T-cell (primary cell): ENCODE results near the gene WDR59. TPM values are rescaled to one million over a fixed set of nuclear protein-coding genes. Genes with fewer than 3 reads are reported as not detected.

Experiments used
- ATAC-seq, 4 experiments: fragments of 200-7000 bp in 3 of 4; fragments of 150-1000 bp in 1 of 4; cut with Tn5 transposase; replicated peaks in 1 of 4; 1 replicate in 3 of 4; 2 replicates in 1 of 4; pipeline ENCODE4 v1.10.0; 2021; ENCODE audit warnings: moderate library complexity in 3 of 4, mild to moderate bottlenecking in 2 of 4, moderate number of reproducible peaks in 1 of 4
- CTCF ChIA-PET, 2 donors: fragments of 300-600 bp; sonication (Branson Sonifier 250); formaldehyde crosslinking; loops; one replicate each; lab custom pipeline; 2022; ENCODE audit warnings: antibody characterized with exemption in 2 of 2; lab: Charles Lee
- POLR2A ChIA-PET, 2 donors: fragments of 300-600 bp; sonication (Branson Sonifier 250); formaldehyde crosslinking; loops; one replicate each; lab custom pipeline; 2022; ENCODE audit warnings: antibody characterized with exemption in 2 of 2; lab: Charles Lee
- DNase-seq, 35 experiments: peaks; one replicate each; pipeline versions ENCODE4 v3.0.0 to v3.0.0-alpha.2; 2013 to 2023
- H3K27ac ChIP-seq: one replicate; pipeline ENCODE4 v1.5.1; 2013; ENCODE audit warnings: low read length
- H3K27me3 ChIP-seq, 2 experiments: replicated peaks in 1 of 2; 1 replicate in 1 of 2; 2 replicates in 1 of 2; pipeline versions ENCODE4 v1.6.1 to v1.7.0; 2013; ENCODE audit warnings: low read length in 1 of 2, mixed read lengths in 1 of 2; ENCODE audit not compliant: control insufficient read depth in 2 of 2, insufficient read depth in 2 of 2; ENCODE audit errors: extremely low read depth in 1 of 2
- H3K36me3 ChIP-seq, 2 donors: 1 replicate in 1 of 2; 2 replicates in 1 of 2; pipeline versions ENCODE4 v1.6.1 to v1.7.0; 2013; ENCODE audit warnings: low read length in 1 of 2; ENCODE audit not compliant: control insufficient read depth in 2 of 2, insufficient read depth in 1 of 2; ENCODE audit errors: extremely low read depth in 1 of 2
- H3K4me1 ChIP-seq, 2 experiments: 1 replicate in 1 of 2; 2 replicates in 1 of 2; pipeline versions ENCODE4 v1.6.1 to v1.7.0; 2013; ENCODE audit warnings: low read length in 2 of 2, mixed read lengths in 1 of 2; ENCODE audit not compliant: insufficient read depth in 2 of 2, control insufficient read depth in 1 of 2; ENCODE audit errors: extremely low read depth in 1 of 2
- H3K4me3 ChIP-seq, 2 donors: 1 replicate in 1 of 2; 2 replicates in 1 of 2; pipeline versions ENCODE4 v1.5.1 to v1.7.0; 2013; ENCODE audit warnings: mild to moderate bottlenecking in 2 of 2, low read length in 1 of 2, moderate library complexity in 1 of 2; ENCODE audit not compliant: control insufficient read depth in 1 of 2; ENCODE audit errors: extremely low read depth in 1 of 2
- H3K9me3 ChIP-seq: 2 replicates; pipeline ENCODE4 v1.7.0; 2013
- H3K27ac Mint-ChIP-seq, 2 donors: one replicate each; pipeline ENCODE4 v1.8.0; 2020 to 2021; ENCODE audit warnings: mild to moderate bottlenecking in 2 of 2, mixed read lengths in 2 of 2
- H3K27me3 Mint-ChIP-seq, 2 donors: one replicate each; pipeline ENCODE4 v1.8.0; 2021 to 2022; ENCODE audit warnings: mixed read lengths in 2 of 2
- H3K36me3 Mint-ChIP-seq: one replicate; pipeline ENCODE4 v1.8.0; 2021; ENCODE audit warnings: mixed read lengths
- H3K4me1 Mint-ChIP-seq, 3 donors: one replicate each; pipeline ENCODE4 v1.8.0; 2020 to 2022; ENCODE audit warnings: mixed read lengths in 3 of 3, mild to moderate bottlenecking in 1 of 3
- H3K4me3 Mint-ChIP-seq, 3 donors: one replicate each; pipeline ENCODE4 v1.8.0; 2020 to 2022; ENCODE audit warnings: mild to moderate bottlenecking in 3 of 3, mixed read lengths in 3 of 3, moderate library complexity in 3 of 3
- H3K9me3 Mint-ChIP-seq, 3 donors: one replicate each; pipeline ENCODE4 v1.8.0; 2020 to 2022; ENCODE audit warnings: mixed read lengths in 3 of 3
- WGBS: methylation state at CpG from one replicate; pipeline ENCODE4 v1.1.5; 2013; ENCODE audit warnings: missing lambda C conversion rate; ENCODE audit not compliant: insufficient coverage; 5-methylcytosine and 5-hydroxymethylcytosine counted together
- total RNA-seq, 35 experiments: library from RNA in 6 of 35; stranded (reverse) in 6 of 35; fragments of 120-200 nt in 1 of 35; gene quantifications; one replicate each; pipeline versions ENCODE4 v1.2.1 to v1.2.4 and lab custom pipeline; 2013 to 2026

WDR59 gene
- total RNA-seq, 5 donors from 2014 or later (not counting 1 experiment from before 2014, with no cell fraction given): 97.7 to 120 (median 108) TPM

DNA sequence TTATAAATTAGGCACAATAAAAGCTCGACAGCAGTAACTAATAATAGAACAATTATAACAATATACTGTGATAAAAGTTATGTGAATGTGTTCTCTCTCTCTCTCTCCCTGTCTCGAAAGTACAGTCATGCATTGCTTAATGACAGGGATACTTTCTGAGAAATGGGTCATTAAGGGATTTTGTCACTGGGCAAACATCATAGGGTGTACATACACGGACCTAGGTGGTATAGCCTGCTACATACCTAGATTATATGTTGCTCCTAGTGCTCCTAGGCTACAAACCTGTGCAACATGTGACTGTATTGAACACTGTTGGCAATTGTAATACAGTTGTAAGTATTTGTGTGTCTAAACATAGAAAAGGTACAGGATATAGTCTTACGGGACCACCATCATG, 20.8 kb upstream of the WDR59 start:
- Mint-ChIP-seq H3K36me3 (peaks cover 6% of the 10 kb centered on the region), H3K27ac (no peak overlapping the region), H3K9me3 (no peaks in the 10 kb centered on the region), H3K4me1 (peaks cover 3 to 6% (median 5%) of the 10 kb centered on the region in 3 donors), H3K27me3 (no peaks in the 10 kb centered on the region), H3K4me3 (no peak overlapping the region)
- peaks cover 0 to 2% of the 10 kb centered on the region in 2 experiments for H3K27me3 ChIP-seq
- ChIA-PET CTCF (interaction anchor here in 1 of 2 donors (1.7 kb wide), 1 partner anchor 106 kb away, joined by 8 read pairs; no protein-coding TSS in a partner anchor), POLR2A (interaction anchor here in 1 of 2 donors (0.6 kb wide), 1 partner anchor 657 kb away, joined by 9 read pairs; no protein-coding TSS in a partner anchor)
- no peak overlapping the region for H3K4me3 ChIP-seq
- WGBS: 80% methylated on average over 1 of the region's 4 CpGs
- DNase-seq (no peak), ATAC-seq (no peak)
- no peaks in the 10 kb centered on the region for H3K36me3 ChIP-seq
- H3K27ac ChIP-seq: no peak overlapping the region
- H3K9me3 ChIP-seq: no peaks in the 10 kb centered on the region
- peaks cover 0 to 2% of the 10 kb centered on the region in 2 experiments for H3K4me1 ChIP-seq

DNA sequence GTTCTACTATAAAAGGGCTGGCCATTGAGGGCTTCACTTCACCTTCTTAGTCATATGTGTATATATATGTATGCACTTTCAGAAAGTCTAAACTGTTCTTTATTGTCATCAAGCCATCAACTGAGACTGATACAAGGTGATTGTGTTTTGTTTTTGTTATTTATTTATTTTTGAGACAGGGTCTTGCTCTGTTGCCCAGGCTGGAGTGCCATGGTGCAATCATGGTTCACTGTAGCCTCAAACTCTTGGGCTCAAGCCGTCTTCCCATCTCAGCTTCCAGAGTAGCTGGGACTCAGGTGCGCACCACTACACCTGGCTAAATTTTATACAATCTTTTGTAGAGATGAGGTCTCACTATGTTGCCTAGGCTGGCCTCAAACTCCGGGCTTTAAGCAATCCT, 19.5 kb upstream of the WDR59 start:
- H3K9me3 Mint-ChIP-seq: no peaks in the 10 kb centered on the region
- H3K4me3 Mint-ChIP-seq: no peak overlapping the region
- Histone ChIP-seq H3K9me3 (no peaks in the 10 kb centered on the region), H3K4me3 (no peak overlapping the region), H3K36me3 (no peaks in the 10 kb centered on the region), H3K27ac (no peak overlapping the region), H3K4me1 (peaks cover 6 to 13% of the 10 kb centered on the region in 2 experiments), H3K27me3 (peaks cover 0 to 10% of the 10 kb centered on the region in 2 experiments)
- peaks cover 6% of the 10 kb centered on the region for H3K36me3 Mint-ChIP-seq
- no CpG with 5 or more reads among the region's 3 CpGs for WGBS
- ATAC-seq (no peak), DNase-seq (no peak)
- POLR2A ChIA-PET: no interaction called here
- peaks cover 3 to 5% of the 10 kb centered on the region in 2 donors for H3K27me3 Mint-ChIP-seq
- peaks cover 12 to 15% (median 13%) of the 10 kb centered on the region in 3 donors for H3K4me1 Mint-ChIP-seq
- CTCF ChIA-PET: interaction anchor here (0.6 to 1.7 kb wide), 2 partner anchors 107 to 530 kb away, joined by 3 to 8 read pairs; no protein-coding TSS in a partner anchor
- no peak overlapping the region for H3K27ac Mint-ChIP-seq

- ChIA-PET CTCF (interaction anchor here (0.6 to 1.7 kb wide), 3 partner anchors 107 to 531 kb away, joined by 3 to 8 read pairs (median 3); no protein-coding TSS in a partner anchor), POLR2A (interaction anchor here in 1 of 2 donors (0.6 kb wide), 1 partner anchor 18 kb away, joined by 4 read pairs; no protein-coding TSS in a partner anchor)
- H3K27me3 ChIP-seq: peaks cover 0 to 10% of the 10 kb centered on the region in 2 experiments
- no peak for ATAC-seq
- H3K36me3 Mint-ChIP-seq: peaks cover 6% of the 10 kb centered on the region
- DNase-seq: no peak
- no peaks in the 10 kb centered on the region for H3K9me3 ChIP-seq
- no peak overlapping the region for H3K4me3 ChIP-seq
- peaks cover 3 to 5% of the 10 kb centered on the region in 2 donors for H3K27me3 Mint-ChIP-seq
- H3K27ac Mint-ChIP-seq: no peak overlapping the region
- H3K4me3 Mint-ChIP-seq: no peak overlapping the region
- peaks cover 6 to 15% of the 10 kb centered on the region in 2 experiments for H3K4me1 ChIP-seq
- H3K4me1 Mint-ChIP-seq: peaks cover 12 to 15% (median 13%) of the 10 kb centered on the region in 3 donors
- H3K27ac ChIP-seq: no peak overlapping the region
- no peaks in the 10 kb centered on the region for H3K9me3 Mint-ChIP-seq
- H3K36me3 ChIP-seq: no peaks in the 10 kb centered on the region
- 90% methylated on average over 2 of the region's 5 CpGs for WGBS
These were observed 19.0 kb upstream of the WDR59 start for GRCh38 chr16:75003931-75004330.

DNA sequence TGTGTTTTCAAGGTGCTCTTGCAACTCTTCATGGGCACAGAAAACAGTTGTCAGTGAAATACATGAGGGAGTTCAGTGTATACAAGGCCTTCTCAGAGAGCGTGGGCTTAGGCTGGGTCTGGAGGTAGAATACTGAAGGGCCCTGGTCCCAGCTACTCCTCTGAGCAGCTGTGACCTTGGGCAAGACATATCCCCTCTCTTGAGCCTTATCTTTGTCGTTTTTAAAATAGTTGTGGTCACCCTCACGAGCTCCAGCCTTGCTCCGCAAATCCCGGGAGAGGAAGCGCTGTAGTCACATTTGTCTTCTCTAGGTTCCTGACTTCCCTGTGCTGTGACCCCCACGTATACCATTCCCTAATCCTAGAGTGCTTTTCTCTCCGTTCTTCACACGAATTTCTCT, 17.6 kb upstream of the WDR59 start:
- H3K27ac ChIP-seq: no peak overlapping the region
- POLR2A ChIA-PET: no interaction called here

GRCh38 chr16:75000481-75001081, 15.7 kb upstream of the WDR59 start:
- Mint-ChIP-seq H3K4me3 (peak overlapping the region; percentile 64 to 82 (median 76)), H3K27me3 (peaks cover 3 to 5% of the 10 kb centered on the region in 2 donors), H3K36me3 (peaks cover 6% of the 10 kb centered on the region), H3K9me3 (no peaks in the 10 kb centered on the region), H3K4me1 (peaks cover 12 to 20% (median 17%) of the 10 kb centered on the region in 3 donors), H3K27ac (no peak overlapping the region)
- DNase-seq (peak in 2 of 35 experiments; percentile 3 to 10), ATAC-seq (no peak)
- WGBS: 56% methylated on average over 9 of the region's 15 CpGs
- Histone ChIP-seq H3K36me3 (no peaks in the 10 kb centered on the region), H3K27me3 (peaks cover 0 to 10% of the 10 kb centered on the region in 2 experiments), H3K4me3 (peak overlapping the region in 1 of 2 donors; percentile 60), H3K4me1 (peaks cover 6 to 23% of the 10 kb centered on the region in 2 experiments), H3K9me3 (no peaks in the 10 kb centered on the region), H3K27ac (no peak overlapping the region)
- ChIA-PET POLR2A (no interaction called here), CTCF (no interaction called here)

More for the DNA sequence above, 17.6 kb upstream of the WDR59 start:
- Mint-ChIP-seq H3K9me3 (no peaks in the 10 kb centered on the region), H3K27ac (no peak overlapping the region), H3K36me3 (peaks cover 6% of the 10 kb centered on the region), H3K4me3 (no peak overlapping the region), H3K4me1 (peaks cover 12 to 20% (median 17%) of the 10 kb centered on the region in 3 donors), H3K27me3 (peaks cover 3 to 5% of the 10 kb centered on the region in 2 donors)
- no peak for DNase-seq
- H3K27me3 ChIP-seq: peaks cover 0 to 10% of the 10 kb centered on the region in 2 experiments
- no peaks in the 10 kb centered on the region for H3K36me3 ChIP-seq
- H3K4me1 ChIP-seq: peaks cover 6 to 23% of the 10 kb centered on the region in 2 experiments
- ATAC-seq: no peak
- WGBS: 71% methylated on average over 5 of the region's 9 CpGs
- no peaks in the 10 kb centered on the region for H3K9me3 ChIP-seq
- H3K4me3 ChIP-seq: no peak overlapping the region
- CTCF ChIA-PET: interaction anchor here in 1 of 2 donors (1.2 kb wide), 1 partner anchor 108 kb away, joined by 3 read pairs; no protein-coding TSS in a partner anchor

DNA sequence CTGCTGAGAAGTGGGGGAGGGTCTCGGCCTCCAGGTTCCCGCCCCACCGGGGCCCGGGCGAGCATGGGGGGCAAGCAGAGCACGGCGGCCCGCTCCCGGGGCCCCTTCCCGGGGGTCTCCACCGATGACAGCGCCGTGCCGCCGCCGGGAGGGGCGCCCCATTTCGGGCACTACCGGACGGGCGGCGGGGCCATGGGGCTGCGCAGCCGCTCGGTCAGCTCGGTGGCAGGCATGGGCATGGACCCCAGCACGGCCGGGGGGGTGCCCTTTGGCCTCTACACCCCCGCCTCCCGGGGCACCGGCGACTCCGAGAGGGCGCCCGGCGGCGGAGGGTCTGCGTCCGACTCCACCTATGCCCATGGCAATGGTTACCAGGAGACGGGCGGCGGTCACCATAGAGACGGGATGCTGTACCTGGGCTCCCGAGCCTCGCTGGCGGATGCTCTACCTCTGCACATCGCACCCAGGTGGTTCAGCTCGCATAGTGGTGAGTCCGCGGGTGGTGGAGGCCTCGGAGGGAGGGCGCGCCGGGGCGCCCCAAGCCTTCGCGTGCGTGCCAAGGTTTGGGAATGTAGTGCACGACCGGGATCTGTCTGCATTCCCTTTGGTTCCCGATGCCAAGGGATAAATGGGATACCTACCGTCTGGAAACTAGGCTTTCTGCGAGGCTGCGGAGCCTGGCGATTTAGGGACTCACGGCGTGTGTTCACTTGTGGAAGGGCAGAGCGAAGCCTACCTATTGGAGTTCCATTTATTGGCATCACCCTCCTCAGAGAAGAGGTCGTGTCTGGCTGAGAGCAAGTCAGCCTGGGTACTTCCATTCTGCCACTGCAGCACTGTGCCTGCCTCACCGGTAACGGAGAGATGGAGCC, 14.9 kb upstream of the WDR59 start:
- H3K27ac Mint-ChIP-seq: peak overlapping the region in 1 of 2 donors; percentile 5
- H3K36me3 ChIP-seq: no peaks in the 10 kb centered on the region
- no peaks in the 10 kb centered on the region for H3K9me3 ChIP-seq
- peaks cover 3 to 5% of the 10 kb centered on the region in 2 donors for H3K27me3 Mint-ChIP-seq
- ChIA-PET POLR2A (no interaction called here), CTCF (interaction anchor here in 1 of 2 donors (2.2 kb wide), 1 partner anchor 111 kb away, joined by 35 read pairs; no protein-coding TSS in a partner anchor)
- no peaks in the 10 kb centered on the region for H3K9me3 Mint-ChIP-seq
- no peak overlapping the region for H3K27ac ChIP-seq
- ATAC-seq (peak; percentile 44 to 70 (median 64)), DNase-seq (peak; percentile 39 to 76 (median 66))
- 5% methylated on average over 71 of the region's 71 CpGs for WGBS
- peak overlapping the region; percentile 64 to 82 (median 76) for H3K4me3 Mint-ChIP-seq
- H3K4me1 ChIP-seq: peaks cover 6 to 23% of the 10 kb centered on the region in 2 experiments
- peak overlapping the region; percentile 60 to 62 for H3K4me3 ChIP-seq
- H3K27me3 ChIP-seq: peaks cover 0 to 10% of the 10 kb centered on the region in 2 experiments
- peaks cover 6% of the 10 kb centered on the region for H3K36me3 Mint-ChIP-seq
- H3K4me1 Mint-ChIP-seq: peaks cover 12 to 20% (median 17%) of the 10 kb centered on the region in 3 donors
